Thyroid gland (tissue), 4 donors: ENCODE measurements around the gene ADAMTS12.

ENCODE experiments used
- CTCF ChIP-seq, 6 experiments: fragments of 200-600 bp in 3 of 6; fragments of 450-650 bp in 3 of 6; sonication (generic) in 3 of 6; IDR thresholded peaks; one replicate each; pipeline ENCODE4 v1.5.1; 2016 to 2019; ENCODE audit warnings: antibody characterized with exemption in 6 of 6, mild to moderate bottlenecking in 2 of 6, inconsistent platforms in 1 of 6, moderate library complexity in 1 of 6
- POLR2A ChIP-seq, 2 donors: fragments of 450-650 bp; IDR thresholded peaks; one replicate each; pipeline ENCODE4 v1.6.1; 2017; ENCODE audit warnings: antibody characterized with exemption in 2 of 2, mild to moderate bottlenecking in 2 of 2, moderate library complexity in 1 of 2

GRCh38 chr5:33501899-33502298, 389.9 kb downstream of the ADAMTS12 start:
- TF ChIP-seq CTCF (IDR thresholded peaks at IDR 0.05) (no peak), POLR2A (IDR thresholded peaks at IDR 0.05) (no peak)
